Activated T-helper 9 cell treated with anti-CD3 and anti-CD28 coated beads, Interleukin-2, amount 50 U/mL, for 16 hours (primary cell): ENCODE measurements around the gene DPEP2.
"Not testable (repeated sequence)": the region's sequence is repeated elsewhere in the genome, so short reads cannot be mapped to it uniquely, and the experiment has no call there.

Experiments
- DNase-seq: peaks from one replicate; pipeline ENCODE4 v3.0.0-alpha.2; 2020; ENCODE audit warnings: low read depth

Gene DPEP2

DNA sequence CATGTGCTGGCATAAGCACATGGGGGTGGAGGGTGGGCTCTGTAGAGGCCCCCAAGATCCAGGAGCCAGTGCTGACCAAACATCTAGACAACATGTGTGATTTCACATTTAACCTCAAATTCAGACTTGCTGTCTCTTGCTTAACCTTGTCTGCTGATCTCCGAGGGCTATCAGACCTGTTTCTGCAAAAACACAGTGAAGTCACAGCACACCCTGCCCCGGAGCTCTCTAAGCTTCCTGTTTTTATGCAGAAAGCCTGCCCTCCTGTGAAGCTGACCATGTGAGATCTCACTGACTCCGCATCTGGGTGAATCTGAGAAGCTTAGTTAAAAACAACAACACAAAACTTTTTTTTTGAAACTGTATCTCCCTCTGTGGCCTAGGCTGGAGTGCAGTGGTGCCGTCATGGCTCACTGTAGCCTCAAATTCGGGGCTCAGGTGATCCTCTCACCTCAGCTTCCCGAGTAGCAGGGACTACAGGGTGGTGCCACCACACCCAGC, 6.6 kb upstream of the DPEP2 start:
- DNase-seq: no peak

DNA sequence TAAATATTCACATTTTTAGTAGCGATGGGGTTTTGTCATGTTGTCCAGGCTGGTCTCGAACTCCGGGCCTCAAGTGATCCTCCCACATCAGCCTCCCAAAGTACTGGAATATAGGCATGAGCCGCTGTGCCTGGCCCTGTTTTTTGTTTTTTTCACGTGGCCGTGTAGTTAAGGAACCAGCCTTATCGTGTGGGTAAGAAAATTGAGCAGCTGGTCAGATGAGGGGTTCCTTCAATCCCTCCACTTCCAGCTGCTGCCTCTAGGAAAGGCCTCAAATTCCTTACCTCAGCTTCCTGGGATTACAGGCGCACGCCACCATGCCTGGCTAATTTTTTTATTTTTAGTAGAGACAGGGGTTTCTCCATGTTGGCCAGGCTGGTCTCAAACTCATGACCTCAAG, 5.9 kb upstream of the DPEP2 start:
- DNase-seq: no peak

GRCh38 chr16:68003031-68003430, 3.7 kb upstream of the DPEP2 start:
- DNase-seq: no peak

DNA sequence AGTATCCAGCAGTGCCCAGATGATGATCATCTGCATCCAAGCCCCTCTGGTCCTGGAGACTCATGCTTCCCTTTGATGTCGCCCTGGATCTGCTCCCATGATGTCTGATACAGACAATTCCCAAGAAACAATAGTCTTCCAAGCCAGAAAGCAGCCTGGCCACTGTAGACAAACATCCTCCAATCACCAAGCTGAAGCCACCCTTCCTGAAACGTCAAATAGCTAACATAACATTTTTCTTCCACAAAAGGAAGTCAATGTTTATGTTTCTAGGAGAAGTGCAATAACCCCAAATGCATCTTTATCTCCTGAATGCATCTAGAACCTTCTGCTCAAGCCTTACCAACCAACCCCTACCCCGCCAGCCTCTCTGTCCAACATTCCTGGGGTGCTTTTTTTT, 1.2 kb upstream of the DPEP2 start:
- DNase-seq: no peak

DNA sequence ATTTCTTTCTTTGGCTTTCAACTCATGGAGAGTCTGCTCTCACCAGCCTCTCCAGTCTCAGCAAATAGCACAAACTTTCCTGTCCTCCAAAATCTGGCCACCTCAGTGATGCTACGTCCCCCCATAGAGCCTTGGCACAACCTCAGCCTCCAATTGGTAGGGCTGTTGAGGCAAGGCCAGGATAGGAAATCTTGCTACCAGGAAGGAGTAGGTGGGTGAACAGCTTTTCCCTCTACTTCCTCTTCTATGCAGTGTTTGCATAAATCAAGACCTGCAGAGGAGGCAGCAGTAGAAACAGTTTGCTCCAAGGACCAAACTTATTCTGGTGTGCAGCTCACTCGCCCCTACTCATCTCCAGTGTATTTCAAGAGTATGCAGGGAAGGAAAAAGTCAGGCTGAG, 701 bp upstream of the DPEP2 start:
- DNase-seq: no peak

DNA sequence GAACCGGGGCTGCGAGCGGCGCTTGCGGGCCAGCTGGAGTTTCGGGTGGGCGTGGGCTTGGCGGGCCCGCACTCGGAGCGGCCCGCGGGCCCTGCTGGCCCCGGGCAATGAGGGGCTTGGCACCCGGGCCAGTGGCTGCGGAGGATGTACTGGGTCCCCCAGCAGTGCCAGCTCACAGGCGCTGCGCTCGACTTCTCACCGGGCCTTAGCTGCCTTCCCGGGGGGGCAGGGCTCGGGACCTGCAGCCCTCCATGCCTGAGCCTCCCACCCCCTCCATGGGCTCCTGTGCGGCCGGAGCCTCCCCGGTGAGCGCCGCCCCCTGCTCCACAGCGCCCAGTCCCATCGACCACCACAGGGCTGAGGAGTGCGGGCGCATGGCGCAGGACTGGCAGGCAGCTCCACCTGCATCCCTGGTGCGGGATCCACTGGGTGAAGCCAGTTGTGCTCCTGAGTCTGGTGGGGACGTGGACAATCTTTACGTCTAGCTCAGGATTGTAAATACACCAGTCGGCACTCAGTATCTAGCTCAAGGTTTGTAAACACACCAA, 979 bp downstream of the DPEP2 start:
- DNase-seq: not testable (repeated sequence)

- DNase-seq: no peak
Measured at GRCh38 chr16:67996666-67997065, 2.6 kb downstream of the DPEP2 start.

DNA sequence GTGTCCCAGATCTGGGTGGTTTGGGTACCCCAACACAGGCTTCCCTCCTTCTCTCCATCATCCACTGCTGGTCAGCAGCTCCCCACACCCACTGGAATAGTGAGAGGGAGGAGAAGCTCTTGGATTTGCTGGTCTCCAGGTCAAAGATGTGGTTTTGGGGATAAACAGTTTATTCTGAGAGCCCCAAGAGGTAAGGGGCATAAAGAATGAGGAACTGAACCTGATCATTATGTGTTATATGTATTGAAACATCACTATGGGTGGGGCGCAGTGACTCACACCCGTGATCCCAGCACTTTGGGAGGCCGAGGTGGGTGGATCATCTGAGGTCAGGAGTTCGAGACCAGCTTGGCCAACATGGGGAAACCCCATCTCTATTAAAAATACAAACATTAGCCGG, 3.9 kb downstream of the DPEP2 start:
- no peak for DNase-seq

- DNase-seq: not testable (repeated sequence)
Measured at GRCh38 chr16:67994040-67994408, 5.3 kb downstream of the DPEP2 start.

DNA sequence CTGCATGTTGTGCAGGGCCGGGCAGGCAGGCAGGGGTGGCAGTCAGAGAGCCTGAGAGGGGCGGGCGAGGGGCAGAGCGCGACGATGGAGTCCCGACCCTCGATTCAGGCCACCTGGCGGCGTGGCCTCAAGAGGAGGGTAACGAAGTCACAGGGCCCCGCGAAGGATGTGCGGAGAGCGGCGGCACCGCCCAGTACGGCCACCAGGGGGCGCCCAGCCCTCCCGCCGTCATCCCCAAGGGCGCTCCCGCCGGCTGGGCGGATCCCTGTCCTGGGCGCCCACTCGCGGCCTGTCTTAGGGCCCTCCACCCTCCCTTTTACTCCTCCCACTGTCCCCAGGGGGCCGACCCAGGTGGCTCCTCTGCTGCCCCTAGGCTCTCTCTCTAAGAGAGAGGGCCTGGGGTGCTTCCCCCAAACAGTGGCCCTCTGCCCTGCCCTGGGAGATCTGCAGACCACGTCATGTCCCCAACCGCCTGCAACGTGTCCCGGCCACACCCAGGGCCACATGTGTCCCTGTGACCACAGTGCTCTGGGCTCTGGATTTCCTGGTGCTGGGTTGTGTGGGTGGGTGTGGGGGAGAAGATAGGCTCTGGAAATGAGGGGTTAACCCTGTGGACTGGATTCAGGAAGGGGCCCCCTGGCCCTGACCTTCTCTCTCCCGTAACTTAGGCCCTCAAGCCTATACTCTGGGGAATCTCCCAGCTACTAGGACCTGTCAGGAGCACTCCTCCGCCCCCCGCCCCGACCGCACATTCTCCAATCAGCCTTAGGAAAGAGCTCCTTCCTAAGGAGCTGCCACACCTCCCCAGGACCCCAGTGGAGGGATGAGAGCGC, 5.9 kb downstream of the DPEP2 start:
- DNase-seq: peak; percentile 76

DNA sequence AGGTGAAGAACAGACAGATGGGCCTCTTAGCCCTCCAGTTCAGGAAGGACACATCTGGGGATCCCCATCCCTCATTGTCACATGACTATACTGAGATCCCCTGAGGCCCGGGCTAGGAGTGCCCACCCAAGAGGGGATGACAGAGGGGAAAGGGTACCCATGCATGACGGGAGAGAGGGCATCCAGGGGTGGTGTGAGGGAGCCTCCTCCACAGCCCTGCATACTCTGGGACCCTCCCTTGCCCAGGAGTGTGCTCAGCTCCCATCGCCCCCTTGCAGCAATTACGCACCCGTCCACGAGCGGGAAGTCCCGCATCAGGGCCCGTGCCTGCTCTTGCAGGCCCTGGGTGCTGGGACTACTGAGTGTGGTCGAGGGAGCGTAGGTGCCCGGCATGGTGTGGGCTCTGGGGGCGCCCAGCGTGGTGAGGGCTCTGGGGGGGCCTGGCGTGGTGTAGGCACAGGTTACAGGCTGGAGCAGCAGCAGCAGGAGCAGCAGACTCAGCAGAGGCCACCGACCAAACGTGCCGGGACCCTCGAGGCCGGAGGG, 6.5 kb downstream of the DPEP2 start:
- DNase-seq: no peak

GRCh38 chr16:67990018-67990386, 9.3 kb downstream of the DPEP2 start:
- no peak for DNase-seq

GRCh38 chr16:67989322-67990017, 9.8 kb downstream of the DPEP2 start:
- no peak for DNase-seq

GRCh38 chr16:67988675-67989074, 10.6 kb downstream of the DPEP2 start:
- no peak for DNase-seq

DNA sequence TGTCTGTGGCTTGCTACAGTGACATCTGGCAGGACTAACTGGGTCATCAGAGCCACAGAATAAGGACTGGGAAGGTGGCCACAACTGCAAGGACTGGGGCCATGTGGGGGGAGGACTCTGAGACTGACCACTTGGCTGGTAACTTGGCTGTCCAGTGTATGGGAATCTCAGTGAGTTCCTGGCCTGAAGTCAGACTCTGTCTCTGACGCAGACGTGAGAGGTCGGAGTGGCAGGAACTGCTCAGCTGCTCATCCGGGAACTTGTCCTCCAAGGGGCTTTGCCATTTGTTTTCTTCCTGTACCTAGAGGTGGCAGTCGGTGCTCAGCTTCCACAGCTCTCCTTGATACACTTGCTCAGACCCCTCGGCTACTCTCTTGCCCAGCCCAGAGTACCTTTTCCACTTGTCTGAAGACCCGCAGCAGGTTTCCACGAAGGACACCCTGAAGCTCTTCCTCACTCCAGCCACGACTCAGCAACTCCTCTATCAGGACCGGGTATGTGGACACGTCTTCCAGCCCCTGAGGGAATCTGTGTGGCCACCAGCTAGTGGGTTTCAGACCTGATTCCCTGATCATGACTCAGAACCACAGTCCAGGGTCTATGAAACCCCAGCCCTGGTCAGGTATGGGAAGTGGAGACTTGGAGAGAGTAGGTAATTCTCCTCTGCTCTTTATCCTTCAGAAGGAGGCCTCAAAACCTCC, 11.7 kb downstream of the DPEP2 start:
- no peak for DNase-seq

DNA sequence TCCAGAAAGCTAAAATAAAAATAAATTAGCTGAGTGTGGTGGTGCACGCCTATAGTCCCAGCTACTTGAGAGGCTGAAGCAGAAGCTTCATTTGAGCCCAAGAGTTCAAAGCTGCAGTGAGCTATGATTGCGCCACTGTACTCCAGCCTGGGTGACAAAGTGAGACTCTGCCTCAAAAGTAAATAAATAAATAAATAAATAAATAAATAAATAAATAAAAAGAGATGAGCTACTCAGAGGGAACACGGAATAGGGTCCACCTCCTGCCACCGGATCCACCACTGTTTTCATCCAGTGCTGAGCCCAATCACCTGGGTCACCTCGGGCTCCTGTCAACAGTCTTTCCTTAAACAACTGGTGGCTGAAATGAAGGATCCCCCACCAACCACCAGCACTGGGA, 12.3 kb downstream of the DPEP2 start:
- DNase-seq: no peak

DNA sequence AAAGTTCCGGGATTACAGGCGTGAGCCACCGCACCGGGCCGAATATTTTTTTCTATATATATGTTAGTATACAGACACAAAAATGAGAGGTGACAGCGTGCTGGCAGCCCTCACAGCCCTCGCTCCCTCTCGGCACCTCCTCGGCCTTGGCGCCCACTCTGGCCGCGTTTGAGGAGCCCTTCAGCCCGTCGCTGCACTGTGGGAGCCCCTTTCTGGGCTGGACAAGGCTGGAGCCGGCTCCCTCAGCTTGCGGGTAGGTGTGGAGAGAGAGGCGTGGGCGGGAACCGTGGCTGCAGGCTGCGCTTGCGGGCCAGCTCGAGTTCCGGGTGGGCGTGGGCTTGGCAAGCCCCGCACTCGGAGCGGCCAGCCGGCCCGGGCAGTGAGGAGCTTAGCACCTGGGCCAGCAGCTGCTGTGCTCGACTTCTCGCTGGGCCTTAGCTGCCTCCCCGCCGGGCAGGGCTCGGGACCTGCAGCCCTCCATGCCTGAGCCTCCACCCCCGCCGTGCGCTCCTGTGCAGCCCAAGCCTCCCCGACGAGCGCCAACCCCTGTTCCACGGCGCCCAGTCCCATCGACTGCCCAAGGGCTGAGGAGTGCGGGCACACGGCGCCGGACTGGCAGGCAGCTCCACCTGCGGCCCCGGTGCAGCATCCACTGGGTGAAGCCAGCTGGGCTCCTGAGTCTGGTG, 17.1 kb downstream of the DPEP2 start:
- no peak for DNase-seq

DNA sequence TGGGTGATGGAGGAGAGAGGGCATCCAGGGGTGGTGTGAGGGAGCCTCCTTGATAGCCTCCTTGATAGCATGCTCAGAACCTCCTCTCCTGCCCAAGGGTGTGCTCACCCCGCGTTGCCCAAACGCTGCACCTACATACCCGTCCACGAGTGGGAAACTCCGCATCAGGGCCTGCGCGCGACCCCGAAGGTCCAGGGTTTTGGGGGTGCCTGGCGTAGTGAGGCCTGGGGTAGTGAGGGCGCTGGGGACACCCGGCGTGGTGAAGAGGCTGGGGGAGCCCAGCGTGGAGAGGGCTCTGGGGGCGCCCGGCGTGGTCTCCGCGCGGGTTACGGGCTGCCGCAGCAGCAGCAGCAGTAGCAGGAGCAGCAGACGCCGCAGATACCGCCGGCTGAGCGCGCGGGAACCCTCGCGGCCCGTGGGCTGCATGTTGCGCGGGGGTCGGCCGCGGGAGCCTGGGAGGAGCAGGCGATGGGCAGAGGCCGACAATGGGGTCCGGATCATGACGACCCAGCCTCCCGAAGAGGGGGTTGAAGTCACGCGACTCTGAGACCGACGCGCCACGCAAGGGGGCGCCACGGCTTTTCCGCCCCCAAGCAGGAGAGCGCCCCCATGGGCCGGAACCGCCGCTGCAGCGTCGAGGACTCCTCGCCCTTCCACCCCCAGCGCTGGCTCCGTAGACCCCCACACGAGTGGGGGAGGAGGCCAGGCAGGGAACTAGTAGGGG, 19.2 kb downstream of the DPEP2 start, which contains the start of gene DPEP3:
Gene DPEP3, minus strand, starts transcription at position 545 of the 724 bp plus-strand sequence. Its CDS starts 119 bp downstream, at position 426.
- DNase-seq: no peak

DNA sequence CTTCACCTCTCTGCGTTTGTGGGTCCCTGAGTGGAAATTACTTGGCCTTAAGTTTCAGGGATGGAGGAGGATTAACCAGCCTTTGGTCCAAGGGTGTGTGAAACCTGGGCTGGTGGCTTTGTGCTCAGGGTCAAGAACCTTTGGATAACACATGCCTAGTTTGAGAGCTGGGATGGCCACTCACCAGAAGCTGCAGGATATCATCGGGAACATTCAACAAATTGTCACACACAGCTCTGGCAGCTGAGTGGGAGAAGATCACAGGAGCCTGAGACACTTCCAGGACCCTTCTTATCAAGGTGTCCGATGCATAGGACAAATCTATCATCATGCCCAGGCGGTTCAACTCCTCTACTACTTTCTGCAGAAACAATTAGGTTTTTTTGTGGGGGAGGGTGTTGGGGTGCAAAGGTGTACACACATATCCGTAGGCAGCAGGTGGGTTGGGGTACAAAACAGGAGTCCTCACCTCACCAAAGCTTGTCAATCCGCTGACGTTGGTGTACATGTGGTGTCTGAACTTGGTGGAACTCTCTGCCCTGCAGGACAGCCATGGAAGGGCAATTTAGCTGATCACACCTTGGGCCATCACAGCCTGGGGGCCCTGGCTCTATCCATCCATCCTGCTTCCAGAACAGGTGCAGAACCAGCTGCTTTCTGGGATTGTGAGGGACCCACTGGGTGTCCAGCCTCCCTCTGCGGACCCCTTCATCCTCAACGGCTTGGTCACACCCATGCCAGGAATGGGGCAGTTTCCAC, 21.6 kb downstream of the DPEP2 start:
- no peak for DNase-seq

GRCh38 chr16:67977005-67977404, 22.3 kb downstream of the DPEP2 start:
- DNase-seq: no peak
